OCI-LY3 (cell line): Measurements from ENCODE around the gene TTC36.
"Not testable (repeated sequence)": the region's sequence is repeated elsewhere in the genome, so short reads cannot be mapped to it uniquely, and the experiment has no call there.

Experiments used
- EZH2phosphoT487 ChIP-seq: fragments of 200-600 bp; shearing (Covaris generic); IDR thresholded peaks from 2 replicates; pipeline ENCODE4 v1.6.1; 2018; ENCODE audit warnings: antibody characterized with exemption, mixed run types, low read depth
- TF ChIP-seq, protein P1 (sequence below): fragments of 200-600, 300-600 bp; sonication (generic); IDR thresholded peaks from 2 replicates; pipeline ENCODE4 v1.5.1; 2014; ENCODE audit warnings: antibody characterized with exemption, low read length, low read depth

GRCh38 chr11:118481238-118481637 is 46.0 kb upstream of the TTC36 start:
- TF ChIP-seq, protein P1, sequence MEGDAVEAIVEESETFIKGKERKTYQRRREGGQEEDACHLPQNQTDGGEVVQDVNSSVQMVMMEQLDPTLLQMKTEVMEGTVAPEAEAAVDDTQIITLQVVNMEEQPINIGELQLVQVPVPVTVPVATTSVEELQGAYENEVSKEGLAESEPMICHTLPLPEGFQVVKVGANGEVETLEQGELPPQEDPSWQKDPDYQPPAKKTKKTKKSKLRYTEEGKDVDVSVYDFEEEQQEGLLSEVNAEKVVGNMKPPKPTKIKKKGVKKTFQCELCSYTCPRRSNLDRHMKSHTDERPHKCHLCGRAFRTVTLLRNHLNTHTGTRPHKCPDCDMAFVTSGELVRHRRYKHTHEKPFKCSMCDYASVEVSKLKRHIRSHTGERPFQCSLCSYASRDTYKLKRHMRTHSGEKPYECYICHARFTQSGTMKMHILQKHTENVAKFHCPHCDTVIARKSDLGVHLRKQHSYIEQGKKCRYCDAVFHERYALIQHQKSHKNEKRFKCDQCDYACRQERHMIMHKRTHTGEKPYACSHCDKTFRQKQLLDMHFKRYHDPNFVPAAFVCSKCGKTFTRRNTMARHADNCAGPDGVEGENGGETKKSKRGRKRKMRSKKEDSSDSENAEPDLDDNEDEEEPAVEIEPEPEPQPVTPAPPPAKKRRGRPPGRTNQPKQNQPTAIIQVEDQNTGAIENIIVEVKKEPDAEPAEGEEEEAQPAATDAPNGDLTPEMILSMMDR: not testable (repeated sequence)
- not testable (repeated sequence) for TF ChIP-seq EZH2phosphoT487
